ENCODE measurements around the gene PLCXD3.
"Not testable (repeated sequence)": the region's sequence is repeated elsewhere in the genome, so short reads cannot be mapped to it uniquely, and the experiment has no call there.

Gene PLCXD3

GRCh38 chr5:41503310-41503709, 7.1 kb downstream of the PLCXD3 start:
- FAIRE-seq (no peak), DNase-seq (ENCODE audit: extremely low spot score, insufficient read length, low read depth) (no peak)

GRCh38 chr5:41493490-41494126, 16.8 kb downstream of the PLCXD3 start:
- DNase-seq (ENCODE audit: extremely low spot score, insufficient read length, low read depth); FAIRE-seq: not testable (repeated sequence)

DNA sequence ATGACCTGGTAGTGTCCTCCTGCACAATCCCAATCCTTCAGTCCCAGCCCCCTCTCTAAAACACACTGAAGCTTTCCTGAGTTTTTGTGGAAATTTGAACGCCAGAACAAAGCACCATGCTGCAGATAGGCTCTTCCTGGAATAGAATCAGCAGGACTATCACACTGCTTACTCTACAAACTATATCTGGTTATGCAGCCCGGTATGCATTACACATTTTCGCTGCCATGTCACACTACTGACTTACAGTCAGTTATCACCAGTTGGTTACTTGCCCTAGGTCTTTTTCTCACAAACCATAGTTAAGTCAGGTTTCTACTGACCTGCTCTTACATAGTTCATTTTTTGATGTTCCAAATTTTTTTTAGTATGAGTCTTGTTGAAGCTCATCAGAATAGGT, 24.9 kb downstream of the PLCXD3 start:
- FAIRE-seq (no peak), DNase-seq (ENCODE audit: extremely low spot score, insufficient read length, low read depth) (no peak)

GRCh38 chr5:41482715-41483114, 27.7 kb downstream of the PLCXD3 start:
- FAIRE-seq (peak; percentile 35), DNase-seq (ENCODE audit: extremely low spot score, insufficient read length, low read depth) (no peak)

GRCh38 chr5:41482173-41482572, 28.2 kb downstream of the PLCXD3 start:
- no peak for FAIRE-seq
- DNase-seq (ENCODE audit: extremely low spot score, insufficient read length, low read depth), result no peak

DNA sequence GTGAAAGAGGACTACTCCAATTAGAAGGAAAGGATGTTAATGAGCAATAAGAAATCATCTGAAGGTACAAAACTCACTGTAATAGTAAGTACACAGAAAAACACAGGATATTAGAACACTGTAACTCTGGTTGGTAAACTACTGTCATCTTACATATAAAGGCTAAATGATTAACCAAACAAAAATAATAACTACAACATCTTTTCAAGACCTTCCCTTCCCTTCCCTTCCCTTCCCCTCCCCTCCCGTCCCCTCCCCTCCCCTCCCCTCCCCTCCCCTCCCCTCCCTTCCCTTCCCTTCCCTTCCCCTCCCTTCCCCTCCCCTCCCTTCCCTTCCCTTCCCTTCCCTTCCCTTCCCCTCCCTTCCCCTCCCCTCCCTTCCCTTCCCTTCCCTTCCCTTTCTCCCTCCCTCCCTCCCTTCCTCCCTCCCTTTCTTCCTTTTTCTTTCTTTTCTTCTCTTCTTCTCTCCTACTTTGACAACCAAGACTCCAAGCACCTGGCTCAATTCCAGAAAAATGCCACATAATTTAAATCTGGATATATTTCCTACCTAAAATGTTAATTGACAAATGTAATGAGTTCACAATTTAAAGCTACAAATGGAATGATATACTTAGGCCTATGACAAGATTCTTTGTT, 38.7 kb downstream of the PLCXD3 start:
- not testable (repeated sequence) for FAIRE-seq; DNase-seq (ENCODE audit: extremely low spot score, insufficient read length, low read depth)

DNA sequence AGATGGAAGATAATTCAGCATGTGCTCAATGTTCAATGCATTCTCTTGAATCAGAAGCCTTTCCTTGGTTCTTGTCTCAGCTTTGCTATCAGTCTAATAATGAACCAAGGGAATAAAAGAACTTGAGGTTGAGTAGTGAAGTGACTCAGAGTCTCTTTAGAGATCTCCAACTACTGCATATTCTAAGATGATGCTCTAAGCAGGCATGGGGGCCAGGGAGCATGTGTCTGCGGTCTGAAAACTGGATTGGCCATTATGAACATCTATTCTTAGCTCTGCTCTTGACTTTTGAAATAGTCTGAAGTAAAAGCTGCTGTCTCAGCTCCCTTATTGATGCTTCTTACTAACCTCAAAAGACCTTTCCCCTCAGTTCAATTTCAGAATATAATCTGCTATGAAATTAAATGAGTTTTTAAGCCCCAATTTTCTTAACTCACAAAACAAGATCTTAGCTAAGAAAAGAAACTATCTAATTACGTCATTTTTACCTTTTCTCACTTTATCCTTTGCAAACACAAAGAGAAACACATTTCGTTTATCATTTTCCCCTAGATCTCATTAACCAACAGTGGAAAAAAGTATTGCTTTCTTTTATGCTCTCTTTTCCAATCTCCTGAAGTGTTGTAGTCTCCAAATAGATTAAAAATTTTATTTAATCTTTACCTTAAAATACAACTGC, 44.8 kb downstream of the PLCXD3 start:
- FAIRE-seq (no peak), DNase-seq (ENCODE audit: extremely low spot score, insufficient read length, low read depth) (no peak)

GRCh38 chr5:41459557-41459956, 50.8 kb downstream of the PLCXD3 start:
- DNase-seq (ENCODE audit: extremely low spot score, insufficient read length, low read depth) (no peak), FAIRE-seq (no peak)

GRCh38 chr5:41457094-41457493, 53.3 kb downstream of the PLCXD3 start:
- FAIRE-seq (no peak), DNase-seq (ENCODE audit: extremely low spot score, insufficient read length, low read depth) (no peak)

GRCh38 chr5:41452506-41452905, 57.9 kb downstream of the PLCXD3 start:
- no peak for FAIRE-seq

DNA sequence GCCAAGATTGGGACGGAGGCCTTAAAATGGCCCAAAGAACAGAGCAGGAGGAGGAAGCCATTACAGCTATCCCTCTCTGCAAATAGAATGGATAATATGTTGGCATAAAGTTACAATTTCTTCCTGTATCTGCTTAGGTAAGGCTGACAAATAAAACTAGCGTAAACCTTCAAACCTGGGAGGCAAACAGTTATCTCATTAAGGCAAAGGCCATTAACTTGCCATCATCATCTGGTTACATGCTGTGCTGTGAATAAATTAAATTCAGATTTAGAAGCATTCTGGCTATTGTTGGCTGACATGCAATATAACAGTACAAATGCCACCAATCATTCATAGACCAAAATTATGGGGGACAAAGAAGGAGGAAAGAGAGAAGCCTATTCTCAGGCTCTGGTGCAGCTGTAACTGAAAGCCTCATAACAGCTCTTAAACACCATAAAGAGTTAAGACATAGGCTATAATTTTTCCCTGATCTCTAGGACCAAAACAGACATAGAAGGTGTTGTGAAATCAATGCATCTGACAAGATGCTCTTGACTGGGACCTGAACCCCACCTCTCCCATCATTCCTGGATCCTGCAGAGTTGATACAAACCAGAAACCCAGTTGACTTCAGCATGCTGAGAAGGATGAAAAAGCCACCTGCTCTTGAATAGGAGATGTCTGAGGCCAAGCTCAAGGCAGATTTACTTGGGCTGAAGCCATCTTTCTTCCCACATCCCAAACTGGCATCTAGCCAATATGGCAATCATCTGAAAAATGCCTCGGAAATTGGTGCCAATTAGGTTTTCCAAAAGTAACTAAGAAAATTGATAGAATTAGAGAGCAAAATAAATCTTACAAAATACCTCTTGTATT, 62.5 kb downstream of the PLCXD3 start:
- FAIRE-seq (no peak), DNase-seq (ENCODE audit: extremely low spot score, insufficient read length, low read depth) (no peak)

More at GRCh38 chr5:41452506-41452905, 57.9 kb downstream of the PLCXD3 start:
- no peak for DNase-seq (ENCODE audit: extremely low spot score, insufficient read length, low read depth)

DNA sequence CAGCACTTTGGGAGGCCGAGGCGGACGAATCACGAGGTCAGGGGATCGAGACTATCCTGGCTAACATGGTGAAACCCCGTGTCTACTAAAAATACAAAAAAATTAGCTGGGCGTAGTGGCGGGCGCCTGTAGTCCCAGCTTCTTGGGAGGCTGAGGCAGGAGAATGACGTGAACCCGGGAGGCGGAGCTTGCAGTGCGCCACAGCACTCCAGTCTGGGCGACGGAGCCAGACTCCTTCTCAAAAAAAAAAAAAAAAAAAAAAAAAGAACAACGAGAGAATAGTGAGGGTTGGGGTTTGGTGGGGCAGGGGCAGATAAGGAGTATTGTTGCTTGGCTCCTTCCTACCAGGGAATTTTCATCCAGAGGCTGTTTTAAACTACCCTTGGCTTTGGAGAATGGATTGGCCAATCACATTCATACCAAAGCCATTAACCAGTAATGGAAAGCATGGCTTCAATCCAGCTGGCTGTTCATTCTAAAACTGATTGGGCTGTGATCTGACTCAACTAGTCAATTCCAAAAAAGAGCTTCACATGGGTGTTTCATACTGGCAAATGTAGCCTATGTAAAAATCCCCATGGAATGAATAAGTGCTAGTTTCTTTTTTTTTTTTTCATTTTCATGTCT, 64.4 kb downstream of the PLCXD3 start:
- FAIRE-seq (no peak), DNase-seq (ENCODE audit: extremely low spot score, insufficient read length, low read depth) (no peak)

DNA sequence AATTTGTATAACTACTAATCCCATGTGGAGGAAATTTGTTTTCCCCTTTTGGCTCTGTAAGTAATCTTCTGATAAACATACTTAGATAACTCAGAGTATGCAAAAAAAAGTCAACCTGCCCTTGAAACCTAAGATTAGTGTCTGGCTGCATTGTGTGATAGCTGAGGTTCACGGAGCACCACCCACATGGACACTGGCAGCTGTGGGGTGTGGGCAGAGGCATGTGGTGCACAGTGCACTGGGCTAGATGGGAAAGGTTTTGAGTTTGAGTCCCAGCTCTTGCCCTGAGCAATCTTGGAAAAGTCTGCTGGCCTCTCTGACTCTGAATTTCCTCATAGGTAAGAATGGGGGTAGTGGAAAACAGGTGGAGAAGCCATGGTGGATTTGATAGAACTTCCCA, 75.1 kb downstream of the PLCXD3 start:
- no peak for DNase-seq (ENCODE audit: extremely low spot score, insufficient read length, low read depth)
- FAIRE-seq, result no peak

GRCh38 chr5:41433552-41434181, 76.7 kb downstream of the PLCXD3 start:
- FAIRE-seq, result no peak
- no peak for DNase-seq (ENCODE audit: extremely low spot score, insufficient read length, low read depth)

DNA sequence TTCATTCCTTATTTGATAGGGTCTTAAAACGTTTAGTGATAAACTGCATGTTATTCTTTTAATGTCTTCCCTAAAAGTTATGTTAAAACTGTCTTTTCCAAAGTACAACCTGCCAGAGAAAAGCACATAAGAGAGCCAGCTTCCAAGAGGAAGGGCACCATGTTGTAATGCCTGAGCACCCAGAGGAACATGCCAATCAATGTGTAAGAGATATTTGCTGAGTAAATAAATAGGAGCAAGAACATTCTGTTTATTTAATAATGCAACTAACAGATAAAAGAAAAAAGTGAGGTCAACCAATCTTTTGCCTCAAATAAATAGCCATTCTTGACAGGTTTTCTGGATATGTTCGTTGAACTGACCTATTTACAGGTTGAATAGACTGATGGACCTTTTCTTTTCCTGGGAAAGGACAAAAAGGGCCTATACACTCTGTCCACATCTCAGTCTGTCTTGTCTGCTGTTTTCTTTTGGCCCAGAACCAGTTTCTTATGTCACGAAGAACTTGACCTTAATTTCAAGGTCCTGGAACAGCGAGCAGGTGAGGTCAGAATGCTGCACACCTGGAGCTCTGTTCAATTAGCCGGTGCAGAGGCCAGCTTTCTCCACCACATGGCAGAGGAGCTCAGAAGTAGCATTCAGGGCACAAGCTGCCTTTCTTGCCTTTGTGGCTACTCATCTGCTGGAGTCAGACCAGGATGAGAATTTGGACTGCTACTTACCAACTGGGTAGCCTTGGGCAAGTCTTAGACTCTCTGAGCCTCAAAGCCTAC, 77.7 kb downstream of the PLCXD3 start:
- FAIRE-seq, result no peak
- no peak for DNase-seq (ENCODE audit: extremely low spot score, insufficient read length, low read depth)

- FAIRE-seq, result no peak
- no peak for DNase-seq (ENCODE audit: extremely low spot score, insufficient read length, low read depth)
Measured at GRCh38 chr5:41427505-41427904, 82.9 kb downstream of the PLCXD3 start.

- DNase-seq (ENCODE audit: extremely low spot score, insufficient read length, low read depth), result no peak
- no peak for FAIRE-seq
Measured at GRCh38 chr5:41425736-41426135, 84.7 kb downstream of the PLCXD3 start.

GRCh38 chr5:41420492-41421067, 89.8 kb downstream of the PLCXD3 start:
- FAIRE-seq (no peak), DNase-seq (ENCODE audit: extremely low spot score, insufficient read length, low read depth) (no peak)
